GM23338 (cell line): ENCODE data around the gene WDR73.

Source experiments
- CREB1 ChIP-seq: fragments of 250-450 bp; sonication (Bioruptor Pico); IDR thresholded peaks from 2 replicates; pipeline ENCODE4 v1.5.0; 2020; ENCODE audit warnings: low read depth, mild to moderate bottlenecking, moderate library complexity
- CTCF ChIP-seq, 2 experiments: fragments of 200-600 bp in 1 of 2; sonication (generic) in 1 of 2; conservative IDR thresholded peaks; 2 replicates each; pipeline versions ENCODE4 v1.5.1 to v1.6.1; 2016 to 2017; ENCODE audit warnings: antibody characterized with exemption in 2 of 2, low read depth in 2 of 2, mild to moderate bottlenecking in 2 of 2, moderate library complexity in 1 of 2
- EZH2 ChIP-seq: fragments of 200-600 bp; sonication (generic); IDR thresholded peaks from one replicate; pipeline ENCODE4 v1.8.0; 2017; ENCODE audit warnings: antibody characterized with exemption, mild to moderate bottlenecking, low read depth; ENCODE audit not compliant: unreplicated experiment
- EZH2phosphoT487 ChIP-seq: fragments of 200-600 bp; sonication (generic); IDR thresholded peaks from one replicate; pipeline ENCODE4 v1.8.1; 2018; ENCODE audit warnings: antibody characterized with exemption; ENCODE audit not compliant: unreplicated experiment
- JUNB ChIP-seq: IDR thresholded peaks from one replicate; pipeline ENCODE4 v1.6.1; 2016; ENCODE audit warnings: antibody characterized with exemption; ENCODE audit not compliant: unreplicated experiment
- POLR2AphosphoS5 ChIP-seq: IDR thresholded peaks from 2 replicates; pipeline ENCODE4 v1.6.1; 2016; ENCODE audit warnings: antibody characterized with exemption, low read depth
- REST ChIP-seq: IDR thresholded peaks from one replicate; pipeline ENCODE4 v1.6.1; 2018; ENCODE audit warnings: antibody characterized with exemption; ENCODE audit not compliant: unreplicated experiment
- STAT1 ChIP-seq: IDR thresholded peaks from one replicate; pipeline ENCODE4 v1.6.1; 2016; ENCODE audit warnings: antibody characterized with exemption; ENCODE audit not compliant: unreplicated experiment
- TF ChIP-seq, protein P1 (sequence below): fragments of 250-450 bp; sonication (Bioruptor Pico); IDR thresholded peaks from 2 replicates; pipeline ENCODE4 v1.5.0; 2020; ENCODE audit warnings: mild to moderate bottlenecking, moderate library complexity

GRCh38 chr15:84649706-84650105 lies 4.4 kb downstream of the WDR73 start:
- no peak for TF ChIP-seq CTCF (conservative IDR thresholded peaks at IDR 0.05; ENCODE audit: low read depth in 2 of 2)
- no peak for TF ChIP-seq EZH2
- TF ChIP-seq JUNB: no peak
- no peak for TF ChIP-seq REST
- no peak for TF ChIP-seq EZH2phosphoT487
- TF ChIP-seq CREB1: no peak
- TF ChIP-seq POLR2AphosphoS5: no peak
- TF ChIP-seq, protein P1, sequence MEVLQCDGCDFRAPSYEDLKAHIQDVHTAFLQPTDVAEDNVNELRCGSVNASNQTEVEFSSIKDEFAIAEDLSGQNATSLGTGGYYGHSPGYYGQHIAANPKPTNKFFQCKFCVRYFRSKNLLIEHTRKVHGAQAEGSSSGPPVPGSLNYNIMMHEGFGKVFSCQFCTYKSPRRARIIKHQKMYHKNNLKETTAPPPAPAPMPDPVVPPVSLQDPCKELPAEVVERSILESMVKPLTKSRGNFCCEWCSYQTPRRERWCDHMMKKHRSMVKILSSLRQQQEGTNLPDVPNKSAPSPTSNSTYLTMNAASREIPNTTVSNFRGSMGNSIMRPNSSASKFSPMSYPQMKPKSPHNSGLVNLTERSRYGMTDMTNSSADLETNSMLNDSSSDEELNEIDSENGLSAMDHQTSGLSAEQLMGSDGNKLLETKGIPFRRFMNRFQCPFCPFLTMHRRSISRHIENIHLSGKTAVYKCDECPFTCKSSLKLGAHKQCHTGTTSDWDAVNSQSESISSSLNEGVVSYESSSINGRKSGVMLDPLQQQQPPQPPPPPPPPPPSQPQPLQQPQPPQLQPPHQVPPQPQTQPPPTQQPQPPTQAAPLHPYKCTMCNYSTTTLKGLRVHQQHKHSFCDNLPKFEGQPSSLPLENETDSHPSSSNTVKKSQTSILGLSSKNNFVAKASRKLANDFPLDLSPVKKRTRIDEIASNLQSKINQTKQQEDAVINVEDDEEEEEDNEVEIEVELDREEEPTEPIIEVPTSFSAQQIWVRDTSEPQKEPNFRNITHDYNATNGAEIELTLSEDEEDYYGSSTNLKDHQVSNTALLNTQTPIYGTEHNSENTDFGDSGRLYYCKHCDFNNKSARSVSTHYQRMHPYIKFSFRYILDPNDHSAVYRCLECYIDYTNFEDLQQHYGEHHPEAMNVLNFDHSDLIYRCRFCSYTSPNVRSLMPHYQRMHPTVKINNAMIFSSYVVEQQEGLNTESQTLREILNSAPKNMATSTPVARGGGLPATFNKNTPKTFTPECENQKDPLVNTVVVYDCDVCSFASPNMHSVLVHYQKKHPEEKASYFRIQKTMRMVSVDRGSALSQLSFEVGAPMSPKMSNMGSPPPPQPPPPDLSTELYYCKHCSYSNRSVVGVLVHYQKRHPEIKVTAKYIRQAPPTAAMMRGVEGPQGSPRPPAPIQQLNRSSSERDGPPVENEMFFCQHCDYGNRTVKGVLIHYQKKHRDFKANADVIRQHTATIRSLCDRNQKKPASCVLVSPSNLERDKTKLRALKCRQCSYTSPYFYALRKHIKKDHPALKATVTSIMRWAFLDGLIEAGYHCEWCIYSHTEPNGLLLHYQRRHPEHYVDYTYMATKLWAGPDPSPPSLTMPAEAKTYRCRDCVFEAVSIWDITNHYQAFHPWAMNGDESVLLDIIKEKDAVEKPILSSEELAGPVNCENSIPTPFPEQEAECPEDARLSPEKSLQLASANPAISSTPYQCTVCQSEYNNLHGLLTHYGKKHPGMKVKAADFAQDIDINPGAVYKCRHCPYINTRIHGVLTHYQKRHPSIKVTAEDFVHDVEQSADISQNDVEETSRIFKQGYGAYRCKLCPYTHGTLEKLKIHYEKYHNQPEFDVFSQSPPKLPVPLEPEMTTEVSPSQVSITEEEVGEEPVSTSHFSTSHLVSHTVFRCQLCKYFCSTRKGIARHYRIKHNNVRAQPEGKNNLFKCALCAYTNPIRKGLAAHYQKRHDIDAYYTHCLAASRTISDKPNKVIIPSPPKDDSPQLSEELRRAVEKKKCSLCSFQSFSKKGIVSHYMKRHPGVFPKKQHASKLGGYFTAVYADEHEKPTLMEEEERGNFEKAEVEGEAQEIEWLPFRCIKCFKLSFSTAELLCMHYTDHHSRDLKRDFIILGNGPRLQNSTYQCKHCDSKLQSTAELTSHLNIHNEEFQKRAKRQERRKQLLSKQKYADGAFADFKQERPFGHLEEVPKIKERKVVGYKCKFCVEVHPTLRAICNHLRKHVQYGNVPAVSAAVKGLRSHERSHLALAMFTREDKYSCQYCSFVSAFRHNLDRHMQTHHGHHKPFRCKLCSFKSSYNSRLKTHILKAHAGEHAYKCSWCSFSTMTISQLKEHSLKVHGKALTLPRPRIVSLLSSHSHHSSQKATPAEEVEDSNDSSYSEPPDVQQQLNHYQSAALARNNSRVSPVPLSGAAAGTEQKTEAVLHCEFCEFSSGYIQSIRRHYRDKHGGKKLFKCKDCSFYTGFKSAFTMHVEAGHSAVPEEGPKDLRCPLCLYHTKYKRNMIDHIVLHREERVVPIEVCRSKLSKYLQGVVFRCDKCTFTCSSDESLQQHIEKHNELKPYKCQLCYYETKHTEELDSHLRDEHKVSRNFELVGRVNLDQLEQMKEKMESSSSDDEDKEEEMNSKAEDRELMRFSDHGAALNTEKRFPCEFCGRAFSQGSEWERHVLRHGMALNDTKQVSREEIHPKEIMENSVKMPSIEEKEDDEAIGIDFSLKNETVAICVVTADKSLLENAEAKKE (CRISPR knock-in tag): no peak
- no peak for TF ChIP-seq STAT1
